Fibroblast of lung (primary cell): ENCODE results near the gene VKORC1L1.
"Not testable (repeated sequence)": the region's sequence is repeated elsewhere in the genome, so short reads cannot be mapped to it uniquely, and the experiment has no call there.

ENCODE experiments used
- EZH2 ChIP-seq: IDR thresholded peaks from 2 replicates; pipeline ENCODE4 v1.5.1; 2012; ENCODE audit warnings: low read length, control low read depth, mild to moderate bottlenecking; ENCODE audit errors: missing control alignments
- TF ChIP-seq, protein P1 (sequence below), 2 donors: IDR thresholded peaks in 1 of 2; conservative IDR thresholded peaks in 1 of 2; 1 replicate in 1 of 2; 2 replicates in 1 of 2; pipeline ENCODE4 v1.5.1; 2011 to 2012; ENCODE audit warnings: low read length in 2 of 2, control low read depth in 1 of 2, inconsistent platforms in 1 of 2, low read depth in 1 of 2, mild to moderate bottlenecking in 1 of 2

DNA sequence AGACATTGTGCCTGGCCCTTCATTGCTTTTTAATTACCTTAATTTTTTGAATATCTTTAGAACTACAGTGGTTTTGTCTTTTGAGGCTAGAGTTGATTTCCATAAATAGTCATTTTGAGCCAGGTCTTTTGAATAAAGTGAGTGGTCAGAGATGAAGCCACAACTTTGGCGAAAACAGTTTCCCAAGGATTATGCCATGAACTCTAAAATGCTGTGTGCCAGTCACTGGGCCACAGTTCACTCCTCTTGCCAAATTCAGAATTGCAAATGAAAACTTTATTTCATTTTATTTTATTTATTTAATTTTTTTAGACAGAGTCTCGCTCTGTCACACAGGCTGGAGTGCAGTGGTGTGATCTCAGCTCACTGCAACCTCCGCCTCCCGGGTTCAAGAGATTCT lies 14.2 kb upstream of the VKORC1L1 start:
- TF ChIP-seq, protein P1, sequence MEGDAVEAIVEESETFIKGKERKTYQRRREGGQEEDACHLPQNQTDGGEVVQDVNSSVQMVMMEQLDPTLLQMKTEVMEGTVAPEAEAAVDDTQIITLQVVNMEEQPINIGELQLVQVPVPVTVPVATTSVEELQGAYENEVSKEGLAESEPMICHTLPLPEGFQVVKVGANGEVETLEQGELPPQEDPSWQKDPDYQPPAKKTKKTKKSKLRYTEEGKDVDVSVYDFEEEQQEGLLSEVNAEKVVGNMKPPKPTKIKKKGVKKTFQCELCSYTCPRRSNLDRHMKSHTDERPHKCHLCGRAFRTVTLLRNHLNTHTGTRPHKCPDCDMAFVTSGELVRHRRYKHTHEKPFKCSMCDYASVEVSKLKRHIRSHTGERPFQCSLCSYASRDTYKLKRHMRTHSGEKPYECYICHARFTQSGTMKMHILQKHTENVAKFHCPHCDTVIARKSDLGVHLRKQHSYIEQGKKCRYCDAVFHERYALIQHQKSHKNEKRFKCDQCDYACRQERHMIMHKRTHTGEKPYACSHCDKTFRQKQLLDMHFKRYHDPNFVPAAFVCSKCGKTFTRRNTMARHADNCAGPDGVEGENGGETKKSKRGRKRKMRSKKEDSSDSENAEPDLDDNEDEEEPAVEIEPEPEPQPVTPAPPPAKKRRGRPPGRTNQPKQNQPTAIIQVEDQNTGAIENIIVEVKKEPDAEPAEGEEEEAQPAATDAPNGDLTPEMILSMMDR (conservative IDR thresholded peaks at IDR 0.05 in 1 of 2, IDR thresholded peaks at IDR 0.05 in 1 of 2; ENCODE audit: low read depth in 1 of 2, low read length in 2 of 2): not testable (repeated sequence)
- not testable (repeated sequence) for TF ChIP-seq EZH2
